Stimulated activated CD4-positive, alpha-beta T cell treated with anti-CD3 and anti-CD28 coated beads, Interleukin-1b, Interleukin-23, amount 100 ng/mL, for 4 hours (primary cell): ENCODE measurements around the gene AK4.
"Not testable (repeated sequence)": the region's sequence is repeated elsewhere in the genome, so short reads cannot be mapped to it uniquely, and the experiment has no call there.

ENCODE experiments used
- DNase-seq, 2 donors: peaks; one replicate each; pipeline ENCODE4 v3.0.0-alpha.2; 2020; ENCODE audit warnings: low read depth in 2 of 2

AK4 gene

GRCh38 chr1:65213271-65214023 lies 65.4 kb downstream of the AK4 start:
- DNase-seq, result no peak

GRCh38 chr1:65214340-65215027 lies 66.5 kb downstream of the AK4 start:
- DNase-seq, result no peak

GRCh38 chr1:65216989-65217388 lies 69.0 kb downstream of the AK4 start:
- no peak for DNase-seq

- DNase-seq, result no peak
Measured at GRCh38 chr1:65221638-65222339, 73.8 kb downstream of the AK4 start.

GRCh38 chr1:65222340-65222940 lies 74.4 kb downstream of the AK4 start:
- no peak for DNase-seq

- DNase-seq, result no peak
Measured at GRCh38 chr1:65224681-65225091, 76.7 kb downstream of the AK4 start.

- DNase-seq, result no peak
Measured at GRCh38 chr1:65225179-65225578, 77.2 kb downstream of the AK4 start.

GRCh38 chr1:65229201-65229600 lies 81.2 kb downstream of the AK4 start:
- DNase-seq, result no peak

- DNase-seq, result no peak
Measured at GRCh38 chr1:65229754-65230339, 81.8 kb downstream of the AK4 start.

GRCh38 chr1:65230731-65231481 lies 82.9 kb downstream of the AK4 start:
- no peak for DNase-seq

GRCh38 chr1:65231718-65232330 lies 83.8 kb downstream of the AK4 start:
- no peak for DNase-seq

GRCh38 chr1:65232461-65232990 lies 84.5 kb downstream of the AK4 start:
- no peak for DNase-seq

GRCh38 chr1:65233782-65234181 lies 85.8 kb downstream of the AK4 start:
- no peak for DNase-seq

- DNase-seq, result no peak
Measured at GRCh38 chr1:65235867-65236805, 88.1 kb downstream of the AK4 start.

- not testable (repeated sequence) for DNase-seq
Measured at GRCh38 chr1:65237088-65237487, 89.1 kb downstream of the AK4 start.

GRCh38 chr1:65237503-65237902 lies 89.5 kb downstream of the AK4 start:
- DNase-seq, result no peak

GRCh38 chr1:65238010-65238409 lies 90.0 kb downstream of the AK4 start:
- no peak for DNase-seq

- no peak for DNase-seq
Measured at GRCh38 chr1:65243491-65243890, 95.5 kb downstream of the AK4 start.

- DNase-seq, result no peak
Measured at GRCh38 chr1:65245295-65245694, 97.3 kb downstream of the AK4 start.
